ENCODE data around the gene SLC5A10.
"Not testable (repeated sequence)": the region's sequence is repeated elsewhere in the genome, so short reads cannot be mapped to it uniquely, and the experiment has no call there.

The SLC5A10 gene

GRCh38 chr17:18951941-18952842 lies at the start of gene SLC5A10:
SLC5A10 (plus strand) TSS chr17:18952165; CDS start chr17:18952206, 41 bp downstream.
- no peak for DNase-seq

GRCh38 chr17:18904482-18904881 lies 47.5 kb upstream of the SLC5A10 start:
- DNase-seq, result no peak

GRCh38 chr17:18905226-18905625 lies 46.7 kb upstream of the SLC5A10 start:
- no peak for DNase-seq

GRCh38 chr17:18910326-18910725 lies 41.6 kb upstream of the SLC5A10 start:
- no peak for DNase-seq

GRCh38 chr17:18910881-18911280 lies 41.1 kb upstream of the SLC5A10 start:
- no peak for DNase-seq

GRCh38 chr17:18916816-18917500 lies 35.0 kb upstream of the SLC5A10 start:
- DNase-seq, result no peak

- DNase-seq, result no peak
These were observed 34.4 kb upstream of the SLC5A10 start for GRCh38 chr17:18917506-18918032.

GRCh38 chr17:18919963-18920362 lies 32.0 kb upstream of the SLC5A10 start:
- no peak for DNase-seq

- DNase-seq, result no peak
These were observed 31.0 kb upstream of the SLC5A10 start for GRCh38 chr17:18920911-18921441.

- DNase-seq, result no peak
These were observed 30.5 kb upstream of the SLC5A10 start for GRCh38 chr17:18921485-18921884.

- DNase-seq, result no peak
These were observed 30.0 kb upstream of the SLC5A10 start for GRCh38 chr17:18921912-18922451.

- DNase-seq, result not testable (repeated sequence)
These were observed 29.4 kb upstream of the SLC5A10 start for GRCh38 chr17:18922596-18922995.

- no peak for DNase-seq
These were observed 26.8 kb upstream of the SLC5A10 start for GRCh38 chr17:18925187-18925586.

- DNase-seq, result no peak
These were observed 23.3 kb upstream of the SLC5A10 start for GRCh38 chr17:18928628-18929125.

GRCh38 chr17:18932360-18933055 lies 19.5 kb upstream of the SLC5A10 start:
- no peak for DNase-seq

GRCh38 chr17:18933102-18934058 lies 18.6 kb upstream of the SLC5A10 start:
- no peak for DNase-seq

- DNase-seq, result no peak
These were observed 13.8 kb upstream of the SLC5A10 start for GRCh38 chr17:18937981-18938691.

- no peak for DNase-seq
These were observed 13.3 kb upstream of the SLC5A10 start for GRCh38 chr17:18938692-18939023.

- no peak for DNase-seq
These were observed 7.3 kb upstream of the SLC5A10 start for GRCh38 chr17:18944646-18945045.

- DNase-seq, result no peak
These were observed 5.4 kb upstream of the SLC5A10 start for GRCh38 chr17:18946536-18946935.

- no peak for DNase-seq
These were observed 4.1 kb upstream of the SLC5A10 start for GRCh38 chr17:18947866-18948265.

All from DMS153 (cell line).